NCI-H128 (cell line): ENCODE data around the gene SPECC1.
A peak's percentile ranks its signal among the peaks of the same experiment; 100 is the strongest.
"Not testable (repeated sequence)": the region's sequence is repeated elsewhere in the genome, so short reads cannot be mapped to it uniquely, and the experiment has no call there.

ENCODE experiments used
- DNase-seq: peaks from one replicate; lab custom pipeline; 2025; ENCODE audit not compliant: unreplicated experiment; lab: John Stamatoyannopoulos, UW

Gene SPECC1

DNA sequence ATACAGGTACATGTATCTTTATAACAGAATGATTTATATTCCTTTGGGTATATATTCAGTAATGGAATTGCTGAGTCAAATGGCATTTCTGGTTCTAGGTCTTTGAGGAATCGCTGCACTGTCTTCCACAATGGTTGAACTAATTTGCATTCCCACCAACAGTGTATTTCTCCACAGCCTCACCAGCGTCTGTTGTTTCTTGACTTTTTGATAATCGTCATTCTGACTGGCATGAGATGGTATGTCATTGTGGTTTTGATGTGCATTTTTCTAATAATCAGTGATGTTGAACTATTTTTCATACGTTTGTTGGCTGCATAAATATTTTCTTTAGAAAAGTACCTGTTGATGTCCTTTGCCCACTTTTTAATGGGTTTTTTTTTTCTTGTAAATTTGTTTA lies 156.4 kb downstream of the SPECC1 start:
- not testable (repeated sequence) for DNase-seq

DNA sequence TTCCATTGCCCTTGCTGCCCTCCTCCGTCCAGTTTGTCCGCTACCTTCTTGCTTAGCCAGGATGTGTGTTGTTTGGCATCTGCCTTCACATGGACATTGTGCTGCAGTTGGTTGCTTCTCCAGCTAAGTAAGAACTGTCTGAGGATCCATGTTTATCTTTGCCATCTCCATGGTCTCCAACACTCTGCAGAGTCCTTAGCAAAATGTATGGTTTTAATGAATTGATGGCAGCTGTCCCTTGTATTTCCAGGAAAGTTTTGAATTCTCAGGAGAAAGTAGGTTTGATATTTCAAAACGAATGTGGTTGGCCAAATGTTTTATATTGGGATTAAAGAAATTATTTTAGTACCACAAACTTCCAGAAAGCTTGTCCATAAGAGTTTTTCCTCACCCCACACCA lies 160.9 kb downstream of the SPECC1 start:
- DNase-seq, result no peak

DNA sequence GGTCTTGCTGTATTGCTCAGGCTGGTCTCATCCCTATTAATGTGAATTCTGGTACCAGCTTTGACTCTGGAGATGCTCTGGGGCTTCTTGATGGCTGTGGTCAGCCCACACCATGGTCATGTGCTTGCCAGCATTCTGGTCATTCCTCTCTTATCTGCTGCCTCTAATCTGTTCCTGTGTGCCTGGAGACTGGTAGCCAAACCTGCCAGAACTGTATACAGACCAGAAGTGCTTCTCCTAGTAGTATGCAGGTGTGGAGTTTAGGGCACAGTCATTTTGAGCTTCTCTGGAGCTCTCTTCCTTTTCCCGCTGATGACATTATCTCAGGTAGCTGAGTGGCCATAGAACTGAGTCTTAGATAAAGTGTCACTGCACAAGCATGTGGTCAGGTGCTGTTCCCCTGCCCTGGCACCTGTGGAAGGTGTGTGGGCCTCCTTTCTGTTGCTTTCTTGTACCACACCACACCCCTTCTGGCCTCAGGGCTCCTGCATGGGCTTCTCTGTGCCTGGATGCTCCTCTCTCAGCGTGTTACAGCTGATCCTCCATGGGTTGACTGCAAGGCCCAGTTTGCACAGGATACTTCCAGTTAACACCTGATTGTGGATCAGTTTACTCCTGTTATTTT lies 162.7 kb downstream of the SPECC1 start:
- DNase-seq, result no peak

DNA sequence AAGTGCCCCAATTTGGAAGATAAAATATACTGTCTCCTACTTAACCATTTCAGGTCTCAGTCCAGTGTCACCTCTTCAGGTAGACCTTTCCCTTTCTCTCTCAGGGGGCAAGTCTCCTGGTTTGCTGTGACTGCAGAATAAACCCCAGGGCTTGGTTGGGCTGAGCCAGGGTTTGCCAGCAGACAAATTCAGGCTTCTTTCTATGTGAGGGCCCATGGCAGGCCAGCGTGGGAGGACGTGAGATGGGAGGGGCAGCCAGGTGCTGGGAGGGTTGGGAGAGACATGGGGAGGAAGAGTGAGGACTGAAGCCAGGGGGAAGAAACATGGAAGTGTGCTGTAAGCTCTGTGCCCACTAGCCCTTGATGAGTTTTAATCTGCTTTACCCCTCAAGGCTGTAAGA lies 163.2 kb downstream of the SPECC1 start:
- DNase-seq, result no peak

DNA sequence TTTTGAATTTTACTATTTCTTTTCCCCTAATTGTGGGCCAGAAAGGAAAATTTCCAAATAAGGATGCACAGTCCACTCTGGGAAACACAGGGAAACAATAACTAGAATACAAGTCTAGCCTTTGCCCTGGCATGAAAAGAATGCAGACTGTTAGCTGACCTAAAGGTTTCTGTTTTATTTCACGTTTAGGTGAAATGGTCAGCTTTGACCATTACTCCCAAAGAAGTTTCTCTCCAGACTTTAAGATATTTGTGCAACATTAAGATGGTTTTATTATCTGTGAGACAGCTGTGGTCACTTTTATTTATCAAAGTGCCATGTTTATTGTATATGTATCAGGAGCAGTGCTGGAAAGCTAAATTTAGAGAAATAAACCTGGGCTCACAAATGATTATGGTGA lies 163.9 kb downstream of the SPECC1 start:
- no peak for DNase-seq

DNA sequence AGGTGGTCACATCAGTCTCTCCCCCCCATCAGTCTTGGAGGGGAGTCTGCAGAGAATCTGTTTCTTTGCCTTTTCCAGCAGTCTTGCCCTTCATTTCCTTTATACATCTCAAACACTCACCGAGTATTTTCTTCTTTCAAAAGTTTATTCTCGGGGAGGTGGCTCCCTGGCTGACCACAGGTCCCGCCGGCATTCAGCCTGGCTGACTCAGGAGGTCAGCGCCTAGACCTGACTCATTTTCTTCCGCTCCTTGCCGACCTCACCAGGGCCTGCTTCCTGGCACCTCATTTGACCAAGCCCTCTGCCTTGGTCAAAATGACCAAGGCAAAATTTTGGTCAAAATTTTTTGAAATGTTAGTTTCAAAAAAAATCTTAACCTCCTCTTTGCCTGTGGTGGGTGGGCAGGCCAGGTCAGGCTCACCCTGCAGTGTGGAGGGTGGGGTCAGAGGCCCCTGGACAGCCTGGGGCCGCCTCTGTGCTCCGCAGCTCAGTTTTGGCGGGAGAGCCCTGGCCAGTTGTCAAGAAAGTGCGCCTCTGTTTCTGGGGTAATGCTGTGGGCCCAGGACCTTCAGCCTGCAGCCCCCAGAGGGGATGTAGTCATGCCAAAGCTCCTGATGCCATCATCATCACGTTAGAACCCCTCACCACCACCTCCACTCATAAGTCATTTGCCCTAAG lies 165.6 kb downstream of the SPECC1 start:
- DNase-seq, result no peak

DNA sequence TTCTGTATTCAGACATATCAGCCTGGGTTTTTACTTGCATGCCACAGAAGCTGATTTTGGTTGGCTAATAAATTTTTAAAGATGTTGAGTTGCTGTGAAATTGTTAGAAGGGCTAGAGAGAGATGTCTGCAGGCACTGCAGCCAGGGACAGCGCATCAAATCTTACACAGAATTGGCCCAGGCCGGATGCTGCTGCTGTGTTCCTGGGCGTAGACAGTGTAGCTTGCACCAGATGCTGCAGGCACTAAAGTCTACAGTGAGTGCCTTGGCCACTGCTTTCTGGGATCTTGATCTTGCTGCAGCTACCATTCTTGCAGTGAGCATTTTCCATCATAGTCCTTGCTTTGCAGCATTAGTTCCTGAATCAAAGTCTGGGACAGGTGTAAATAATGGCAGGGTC lies 169.9 kb downstream of the SPECC1 start:
- DNase-seq, result no peak

DNA sequence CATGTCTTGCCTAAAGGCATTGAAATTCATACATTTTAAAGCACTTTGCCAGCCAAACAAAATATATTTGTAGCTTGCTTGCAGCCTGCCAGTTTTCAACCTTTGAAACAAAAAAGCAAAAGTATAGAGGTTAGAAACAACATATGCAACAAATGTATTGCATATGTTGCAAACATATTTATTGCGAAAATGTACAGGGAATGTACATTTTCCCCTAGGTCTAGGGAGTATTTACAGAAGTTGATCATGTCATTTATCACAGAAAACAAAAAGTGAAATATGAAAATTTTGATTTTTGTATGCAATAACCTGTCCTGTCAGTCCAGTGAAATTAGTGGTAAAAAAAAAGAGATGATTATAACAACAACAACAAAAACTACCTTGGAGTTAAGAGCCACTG lies 171.5 kb downstream of the SPECC1 start:
- no peak for DNase-seq

DNA sequence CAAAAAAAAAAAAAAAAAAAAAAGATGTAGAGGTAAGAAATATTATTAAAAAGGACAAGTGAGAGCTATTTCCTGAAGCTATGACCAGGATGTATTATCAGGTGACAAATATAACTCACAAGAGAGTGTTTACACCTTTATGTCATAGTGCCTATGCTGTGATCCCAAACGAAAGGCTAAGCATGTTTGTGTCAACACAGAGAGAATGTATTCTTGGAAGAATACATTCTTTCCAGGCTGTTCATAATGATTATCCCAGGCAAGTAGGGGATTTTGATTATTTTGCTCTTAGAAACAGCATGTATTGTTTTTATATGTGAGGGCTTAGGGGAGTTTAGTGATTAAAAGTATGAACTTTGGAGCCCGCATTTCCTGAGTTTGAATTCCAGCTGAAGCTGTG lies 175.0 kb downstream of the SPECC1 start:
- DNase-seq, result no peak

DNA sequence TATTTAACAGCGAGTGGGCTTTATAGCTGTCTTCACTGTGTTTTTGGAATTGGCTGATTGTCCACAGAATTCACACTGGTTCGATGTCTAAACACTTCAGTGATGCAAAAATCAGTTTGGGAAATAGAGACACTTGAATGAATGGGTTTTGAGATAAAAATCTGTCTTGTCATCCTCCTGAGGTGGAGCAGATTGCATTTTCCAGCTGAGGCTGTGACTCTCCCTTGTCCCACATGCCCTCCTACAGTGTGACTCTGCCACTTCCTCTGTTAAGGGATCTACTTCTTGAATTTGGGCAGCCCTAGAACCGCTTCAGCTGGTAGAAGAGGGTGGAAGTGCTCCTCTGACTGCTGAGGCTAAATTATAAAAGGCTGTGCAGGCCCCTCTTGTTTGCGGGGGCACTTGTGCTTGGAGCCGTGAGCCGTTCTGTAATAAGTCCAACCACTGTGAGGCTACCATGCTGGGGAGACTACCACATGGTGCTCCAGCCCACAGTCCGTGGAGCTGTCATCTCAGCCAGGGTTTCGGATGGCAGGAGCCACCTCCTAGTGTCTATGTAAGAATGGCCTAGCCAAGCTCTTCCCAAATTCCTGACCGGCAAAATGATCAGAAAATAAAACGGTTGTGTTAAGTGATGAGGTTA lies 175.9 kb downstream of the SPECC1 start:
- no peak for DNase-seq

DNA sequence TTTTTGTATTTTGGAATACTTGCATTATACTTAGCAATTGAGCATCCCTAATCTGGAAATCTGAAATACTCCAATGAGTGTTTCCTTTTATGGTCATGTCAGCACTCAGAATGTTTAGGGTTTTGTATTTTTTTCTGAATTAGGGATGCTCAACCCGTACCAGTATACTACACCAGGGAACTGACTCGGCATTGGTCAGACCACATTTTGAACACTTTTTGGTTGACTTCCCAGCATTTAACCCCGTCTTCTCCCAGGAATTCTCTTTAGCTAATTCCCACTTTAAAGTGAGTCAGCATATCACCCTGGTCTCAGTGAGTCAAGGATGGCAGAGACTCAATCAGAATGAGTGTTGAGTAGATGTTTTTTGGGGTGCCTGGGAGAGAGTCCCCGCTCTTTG lies 177.9 kb downstream of the SPECC1 start:
- no peak for DNase-seq

DNA sequence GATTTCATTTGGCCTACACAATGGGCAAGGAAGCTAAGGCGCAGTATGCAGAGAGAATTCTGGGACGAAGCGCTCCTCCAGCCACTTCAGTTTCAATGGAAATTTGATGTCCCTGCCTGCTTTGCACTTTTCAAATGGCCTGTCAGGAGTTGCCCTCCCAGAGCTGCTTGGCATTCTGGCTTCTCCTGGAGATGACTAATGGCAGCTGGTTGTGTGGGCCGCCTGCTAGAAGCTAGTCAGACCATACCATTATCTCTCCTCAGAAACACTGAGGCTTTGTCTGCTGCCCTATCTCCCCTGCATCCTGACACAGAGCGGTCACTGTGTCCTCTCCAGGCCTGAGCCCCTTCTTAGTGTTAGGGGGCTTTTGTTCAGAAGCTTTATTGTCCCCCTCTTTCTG lies 180.1 kb downstream of the SPECC1 start:
- no peak for DNase-seq

DNA sequence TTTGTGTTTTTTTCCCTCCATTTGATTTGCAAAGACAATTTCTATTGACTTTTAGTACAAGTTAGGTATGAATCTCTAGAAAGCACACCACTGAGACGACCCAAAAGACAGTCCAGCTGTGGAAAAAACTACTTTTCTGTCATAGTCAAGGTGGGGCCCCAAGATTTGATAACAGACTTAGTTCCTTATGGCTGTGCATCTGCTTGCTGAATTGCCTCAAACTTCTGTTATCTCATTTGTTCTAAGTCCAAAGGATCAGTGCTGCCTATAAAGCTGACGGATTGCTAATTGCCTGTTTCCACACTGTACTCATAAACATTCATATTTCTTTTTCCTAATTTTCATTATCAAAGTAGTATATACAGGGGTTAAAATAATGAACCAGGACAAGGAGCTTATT lies 180.8 kb downstream of the SPECC1 start:
- DNase-seq, result no peak

DNA sequence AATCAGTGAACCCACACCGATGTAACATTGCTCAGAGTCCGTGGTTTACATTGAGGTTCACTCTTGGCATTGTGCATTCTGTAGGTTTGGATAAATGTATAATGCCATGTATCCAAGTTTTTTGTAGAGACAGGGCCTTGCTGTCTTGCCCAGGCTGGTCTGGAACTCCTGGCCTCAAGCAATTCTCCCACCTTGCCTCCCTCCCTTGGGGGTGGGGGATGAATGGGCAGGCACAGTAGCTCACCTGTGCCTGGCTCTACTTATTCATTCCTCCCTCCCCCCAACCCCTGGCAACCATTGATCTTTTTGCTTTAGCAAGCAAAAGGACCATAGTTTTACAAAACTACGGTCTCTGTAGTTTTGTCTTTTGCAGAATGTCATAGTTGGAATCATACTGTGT lies 181.4 kb downstream of the SPECC1 start:
- DNase-seq, result no peak

DNA sequence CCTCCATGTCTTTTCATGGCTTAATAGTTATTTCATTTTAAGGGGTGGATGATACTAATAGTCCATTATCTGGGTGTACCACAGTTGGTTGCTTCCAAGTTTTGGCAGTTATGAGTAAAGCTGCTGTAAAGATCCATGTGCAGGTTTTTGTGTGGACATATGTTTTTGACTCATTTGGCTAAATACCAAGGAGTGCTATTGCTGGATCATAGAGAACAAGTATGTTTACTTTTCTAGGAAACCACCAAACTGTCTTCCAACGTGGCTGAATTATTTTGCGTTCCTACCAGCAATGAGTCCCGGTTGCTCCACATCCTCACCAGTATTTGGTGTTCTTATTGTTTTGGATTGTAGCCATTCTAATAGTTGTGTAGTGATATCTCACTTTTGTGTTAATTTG lies 181.9 kb downstream of the SPECC1 start:
- no peak for DNase-seq

DNA sequence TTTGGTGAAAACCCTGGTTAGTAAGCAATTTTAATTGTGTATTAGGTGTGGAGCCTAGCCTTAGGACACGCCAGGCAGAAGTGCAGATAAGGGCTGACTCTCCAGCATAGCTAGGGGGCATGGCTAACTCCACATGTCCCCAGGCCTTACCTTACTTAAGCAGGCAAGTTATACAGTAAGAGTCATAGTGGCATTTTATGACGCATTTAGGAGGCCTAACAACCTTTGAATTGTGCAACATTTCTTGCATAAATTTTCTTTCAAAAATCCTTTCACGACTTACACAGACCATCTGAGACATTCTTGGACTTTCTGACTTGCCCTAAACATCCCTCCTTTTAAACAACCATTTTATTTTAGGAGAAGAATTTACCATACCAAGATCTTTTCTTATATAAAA lies 187.1 kb downstream of the SPECC1 start:
- DNase-seq, result not testable (repeated sequence)

DNA sequence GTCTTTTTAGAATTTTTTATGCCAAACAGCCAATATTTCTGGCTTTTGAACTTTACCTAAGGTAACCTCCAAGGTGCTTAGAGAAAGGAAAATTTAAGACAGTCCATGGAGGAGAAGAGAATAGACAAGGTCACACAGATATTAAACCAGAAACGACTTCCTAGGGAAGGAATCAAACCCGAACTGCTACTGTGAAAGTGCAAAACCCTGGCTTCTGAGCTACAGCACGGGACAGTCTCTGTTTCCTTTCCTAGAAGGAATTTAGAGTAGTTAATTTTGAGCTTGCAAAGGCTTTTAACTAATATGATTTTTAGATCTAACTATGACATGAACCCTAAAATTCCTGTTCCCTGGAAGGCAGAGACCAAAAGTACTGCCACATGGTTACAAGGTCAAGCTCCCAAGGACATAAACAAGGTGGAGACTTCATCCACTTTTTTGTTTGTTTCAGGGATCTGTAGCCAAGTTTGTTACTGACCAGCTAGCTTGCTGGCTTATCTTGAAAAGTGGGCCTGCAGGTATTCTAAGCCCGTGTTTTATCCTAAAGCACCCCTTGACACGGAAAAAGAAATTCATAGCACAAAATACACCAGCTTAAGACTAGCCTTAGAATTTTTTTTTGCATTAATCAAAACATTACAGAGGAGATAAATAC lies 188.2 kb downstream of the SPECC1 start:
- DNase-seq, result no peak

DNA sequence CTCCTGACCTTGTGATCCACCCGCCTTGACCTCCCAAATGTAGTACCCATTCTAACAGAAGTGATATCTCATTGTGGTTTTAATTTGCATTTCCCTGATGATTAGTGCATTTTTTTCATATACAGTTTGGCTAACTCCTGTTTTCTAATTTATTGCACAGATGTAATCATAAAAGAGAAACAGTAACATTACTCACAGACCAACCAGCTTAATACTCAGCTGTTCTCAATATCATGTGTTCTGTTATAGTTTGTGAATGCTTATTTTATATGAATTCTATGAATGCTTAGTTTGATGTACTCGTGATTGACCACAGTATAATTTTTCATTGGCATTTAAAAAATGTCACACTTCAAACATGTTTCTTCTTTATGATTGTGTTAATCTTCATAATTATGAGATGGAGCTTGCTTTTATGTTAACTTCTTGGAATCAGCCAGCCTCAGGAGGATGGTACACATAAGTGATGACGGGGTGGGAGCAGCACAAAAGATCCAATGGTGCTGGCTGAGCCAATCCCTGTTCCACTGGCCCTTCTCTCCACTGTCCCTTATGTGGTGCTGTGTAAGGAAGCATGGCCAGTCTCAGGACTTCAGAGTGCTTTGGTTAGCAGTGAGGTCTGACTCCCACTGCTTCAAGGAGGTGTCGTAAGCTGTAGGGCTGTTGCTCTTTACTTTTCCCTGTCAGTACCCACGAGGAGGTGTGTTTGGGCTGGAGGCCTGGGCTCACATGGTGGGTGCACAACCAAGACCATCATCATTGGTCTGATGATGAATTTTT lies 191.0 kb downstream of the SPECC1 start:
- no peak for DNase-seq

DNA sequence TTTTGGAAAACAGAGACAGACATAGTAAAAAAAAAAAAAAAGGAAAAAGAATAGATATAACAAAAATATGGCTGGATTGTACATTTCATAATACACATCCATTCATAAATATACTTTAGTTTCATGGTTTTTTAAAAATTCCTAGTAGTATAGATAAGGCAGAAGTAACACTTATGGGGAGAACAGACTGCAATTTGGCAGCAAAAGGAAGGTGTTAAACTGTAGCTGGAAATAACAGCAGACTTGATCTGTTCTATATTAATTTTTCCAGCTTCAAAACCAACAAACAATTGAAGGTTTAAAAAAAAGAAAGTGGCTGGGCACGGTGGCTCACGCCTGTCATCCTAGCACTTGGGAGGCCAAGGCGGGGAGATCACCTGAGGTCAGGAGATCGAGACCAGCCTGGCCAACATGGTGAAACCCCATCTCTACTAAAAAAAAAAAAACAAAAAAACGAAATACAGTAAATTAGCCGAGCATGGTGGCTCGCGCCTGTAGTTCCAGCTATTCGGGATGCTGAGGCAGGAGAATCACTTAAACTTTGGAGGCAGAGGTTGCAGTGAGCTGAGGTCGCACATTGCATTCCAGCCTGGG lies 191.8 kb downstream of the SPECC1 start:
- no peak for DNase-seq

DNA sequence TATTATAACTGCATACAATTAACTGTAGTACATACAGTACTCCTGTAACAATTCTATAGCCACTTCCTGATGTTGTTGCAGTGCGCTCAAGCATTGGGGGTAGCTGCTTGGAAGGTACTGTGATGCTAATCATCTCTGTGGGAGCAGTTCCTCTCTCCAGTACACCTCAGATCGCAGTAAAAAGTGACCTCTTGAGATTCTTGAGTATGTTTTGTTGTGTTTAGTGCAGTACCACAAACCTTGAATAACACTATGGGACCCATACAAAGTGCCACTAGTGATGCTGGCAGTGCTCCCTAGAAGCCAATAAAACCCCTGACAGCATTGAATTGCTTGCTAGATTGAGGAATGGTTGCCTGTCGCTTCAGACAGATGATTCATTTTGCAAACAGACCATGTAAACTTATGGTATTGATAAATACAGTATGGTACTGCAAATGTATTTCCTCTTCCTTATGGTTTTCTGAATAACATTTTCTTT lies 193.0 kb downstream of the SPECC1 start:
- peak; percentile 3 for DNase-seq

DNA sequence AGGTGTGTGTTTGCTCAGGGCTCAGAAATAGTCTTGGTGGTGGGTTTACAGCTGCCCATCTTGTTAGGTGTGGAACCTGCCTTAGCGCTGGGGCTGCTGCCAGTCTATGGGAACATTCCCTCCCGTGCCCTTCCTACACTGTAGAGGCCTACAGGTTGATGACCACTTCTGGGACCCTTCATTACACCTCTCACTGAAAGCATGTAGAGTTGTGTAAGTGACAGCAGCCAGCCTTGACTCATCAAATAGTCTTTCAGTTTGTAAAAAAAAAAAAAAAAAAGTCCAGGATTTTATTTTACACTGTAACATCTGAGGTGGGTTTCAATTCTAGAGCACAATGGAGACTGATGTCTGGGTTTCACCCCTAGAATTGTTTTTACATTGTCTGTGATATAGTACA lies 193.9 kb downstream of the SPECC1 start:
- DNase-seq, result no peak
